Lower lobe of right lung (tissue), 2 donors: ENCODE data around the gene RAI2. TPM values are rescaled to one million over a fixed set of nuclear protein-coding genes. Genes with fewer than 3 reads are reported as not detected.

ENCODE experiments used
- ATAC-seq, 2 donors: fragments of 200-7000 bp; cut with Tn5 transposase; one replicate each; pipeline ENCODE4 v1.9.1; 2020 to 2022; ENCODE audit warnings: mild to moderate bottlenecking in 2 of 2, moderate library complexity in 2 of 2
- DNase-seq: peaks from one replicate; pipeline ENCODE4 v3.0.0-alpha.2; 2020
- H3K27ac ChIP-seq: fragments of 200-600 bp; one replicate; pipeline ENCODE4 v1.8.0; 2022
- H3K27me3 ChIP-seq: fragments of 200-600 bp; one replicate; pipeline ENCODE4 v1.8.0; 2022; ENCODE audit warnings: low read depth
- H3K36me3 ChIP-seq: fragments of 200-600 bp; one replicate; pipeline ENCODE4 v1.8.0; 2022; ENCODE audit warnings: mild to moderate bottlenecking
- H3K4me1 ChIP-seq: fragments of 200-600 bp; one replicate; pipeline ENCODE4 v1.8.0; 2022
- H3K4me3 ChIP-seq: fragments of 200-600 bp; one replicate; pipeline ENCODE4 v1.8.0; 2022; ENCODE audit warnings: mild to moderate bottlenecking
- H3K9me3 ChIP-seq: fragments of 200-600 bp; one replicate; pipeline ENCODE4 v1.8.0; 2022
- intact Hi-C: fragments of 100-400 bp; cut with DNase I; formaldehyde crosslinking; loops from one replicate; pipeline ENCODE4 v1.11.0; 2022
- total RNA-seq: library from RNA; stranded (reverse); fragmentation: NEBNext Ultra II Directional; extraction: Animal tissue kit (Norgen Biotek cat#: 25700); gene quantifications from one replicate; pipeline ENCODE4 v1.2.1, GENCODE V29; 2021
- TF ChIP-seq, protein P1 (sequence below): fragments of 200-600 bp; IDR thresholded peaks from one replicate; pipeline ENCODE4 v1.8.0; 2022; ENCODE audit warnings: antibody characterized with exemption, mild to moderate bottlenecking
- donor health status: DM: no; HTN: yes; CAD: no; lungs with severe emphysema.

Gene RAI2
- total RNA-seq, 1 donor from 2014 or later = 26.5 TPM

DNA sequence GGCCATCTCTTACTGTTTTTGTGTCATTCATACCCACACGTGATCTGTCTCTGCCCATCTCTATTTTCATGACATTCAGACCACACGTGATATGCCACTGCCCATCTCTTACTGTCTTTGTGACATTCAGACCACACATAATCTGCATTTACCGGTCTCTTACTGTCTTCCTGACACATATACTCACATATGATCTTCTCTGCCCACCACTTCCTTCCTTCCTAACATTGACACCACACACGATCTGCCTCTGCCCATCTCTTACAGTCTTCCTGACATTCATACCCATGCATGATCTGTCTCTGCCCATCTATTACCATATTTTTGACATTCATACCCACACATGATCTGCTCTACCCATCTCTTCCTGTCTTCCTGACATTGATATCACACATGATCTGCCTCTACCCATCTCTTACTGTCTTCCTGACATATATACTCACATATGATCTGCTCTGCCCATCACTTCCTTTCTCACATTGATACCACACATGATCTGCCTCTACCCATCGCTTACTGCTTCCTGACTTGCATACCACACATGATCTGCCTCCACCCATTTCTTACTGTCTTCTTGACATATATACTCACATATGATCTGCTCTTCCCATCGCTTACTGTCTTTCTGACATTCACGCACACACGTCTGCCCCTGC, 87.7 kb downstream of the RAI2 start:
- no peaks in the 10 kb centered on the region for H3K9me3 ChIP-seq
- no peaks in the 10 kb centered on the region for H3K36me3 ChIP-seq
- no peaks in the 10 kb centered on the region for H3K4me1 ChIP-seq
- H3K4me3 ChIP-seq = no peak overlapping the region
- no peaks in the 10 kb centered on the region for H3K27me3 ChIP-seq
- DNase-seq (no peak), ATAC-seq (no peak)
- intact Hi-C loops = no loop called here
- H3K27ac ChIP-seq = no peak overlapping the region
- TF ChIP-seq, protein P1, sequence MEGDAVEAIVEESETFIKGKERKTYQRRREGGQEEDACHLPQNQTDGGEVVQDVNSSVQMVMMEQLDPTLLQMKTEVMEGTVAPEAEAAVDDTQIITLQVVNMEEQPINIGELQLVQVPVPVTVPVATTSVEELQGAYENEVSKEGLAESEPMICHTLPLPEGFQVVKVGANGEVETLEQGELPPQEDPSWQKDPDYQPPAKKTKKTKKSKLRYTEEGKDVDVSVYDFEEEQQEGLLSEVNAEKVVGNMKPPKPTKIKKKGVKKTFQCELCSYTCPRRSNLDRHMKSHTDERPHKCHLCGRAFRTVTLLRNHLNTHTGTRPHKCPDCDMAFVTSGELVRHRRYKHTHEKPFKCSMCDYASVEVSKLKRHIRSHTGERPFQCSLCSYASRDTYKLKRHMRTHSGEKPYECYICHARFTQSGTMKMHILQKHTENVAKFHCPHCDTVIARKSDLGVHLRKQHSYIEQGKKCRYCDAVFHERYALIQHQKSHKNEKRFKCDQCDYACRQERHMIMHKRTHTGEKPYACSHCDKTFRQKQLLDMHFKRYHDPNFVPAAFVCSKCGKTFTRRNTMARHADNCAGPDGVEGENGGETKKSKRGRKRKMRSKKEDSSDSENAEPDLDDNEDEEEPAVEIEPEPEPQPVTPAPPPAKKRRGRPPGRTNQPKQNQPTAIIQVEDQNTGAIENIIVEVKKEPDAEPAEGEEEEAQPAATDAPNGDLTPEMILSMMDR = no peak

GRCh38 chrX:17769701-17770269, 91.3 kb downstream of the RAI2 start:
- intact Hi-C loops = no loop called here
- TF ChIP-seq, protein P1 = no peak
- Histone ChIP-seq H3K9me3 (no peaks in the 10 kb centered on the region), H3K36me3 (no peaks in the 10 kb centered on the region), H3K4me3 (no peak overlapping the region), H3K27ac (no peak overlapping the region), H3K4me1 (no peaks in the 10 kb centered on the region), H3K27me3 (no peaks in the 10 kb centered on the region)
- no peak for DNase-seq
- no peak for ATAC-seq

DNA sequence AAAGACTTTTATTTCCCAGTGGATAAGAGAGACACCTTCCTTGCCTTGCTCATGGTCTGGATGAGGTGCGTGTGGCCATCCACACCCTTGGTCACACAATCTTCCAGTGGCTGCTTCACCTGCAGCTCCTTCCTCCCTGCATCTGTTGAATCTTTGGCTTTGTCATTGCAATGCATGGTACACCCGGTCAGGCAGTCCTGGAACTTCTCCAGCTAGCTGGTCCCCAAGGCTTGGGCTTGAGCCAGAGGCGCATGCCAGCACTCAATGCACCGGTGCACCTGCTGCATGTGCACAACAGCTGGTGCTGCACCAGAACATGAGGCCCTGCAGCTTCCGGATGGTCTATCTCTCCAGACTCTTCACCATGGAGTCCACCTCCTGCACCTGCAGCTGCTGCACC, 92.1 kb downstream of the RAI2 start:
- no peak for DNase-seq
- no peaks in the 10 kb centered on the region for H3K9me3 ChIP-seq
- no peaks in the 10 kb centered on the region for H3K4me1 ChIP-seq
- TF ChIP-seq, protein P1 = no peak
- no peak overlapping the region for H3K4me3 ChIP-seq
- H3K36me3 ChIP-seq = no peaks in the 10 kb centered on the region
- intact Hi-C loops = no loop called here
- no peaks in the 10 kb centered on the region for H3K27me3 ChIP-seq
- no peak for ATAC-seq
- no peak overlapping the region for H3K27ac ChIP-seq

GRCh38 chrX:17767734-17768133, 93.4 kb downstream of the RAI2 start:
- intact Hi-C loops = no loop called here
- no peak for DNase-seq
- no peak for ATAC-seq
- Histone ChIP-seq H3K9me3 (no peaks in the 10 kb centered on the region), H3K36me3 (no peaks in the 10 kb centered on the region), H3K27me3 (no peaks in the 10 kb centered on the region), H3K27ac (no peak overlapping the region), H3K4me1 (no peaks in the 10 kb centered on the region), H3K4me3 (no peak overlapping the region)
- TF ChIP-seq, protein P1 = no peak

GRCh38 chrX:17759990-17760389, 101.1 kb downstream of the RAI2 start:
- H3K27ac ChIP-seq = no peak overlapping the region
- H3K4me1 ChIP-seq = no peaks in the 10 kb centered on the region
- no peak overlapping the region for H3K4me3 ChIP-seq
- ATAC-seq (no peak), DNase-seq (no peak)
- TF ChIP-seq, protein P1 = no peak
- no peaks in the 10 kb centered on the region for H3K27me3 ChIP-seq
- no peaks in the 10 kb centered on the region for H3K9me3 ChIP-seq
- intact Hi-C loops = no loop called here
- H3K36me3 ChIP-seq = no peaks in the 10 kb centered on the region
